Stimulated activated CD4-positive, alpha-beta T cell treated with anti-CD3 and anti-CD28 coated beads, Interleukin-2, amount 100 ng/mL, for 48 hours (primary cell): ENCODE measurements around the gene C18orf63.
"Not testable (repeated sequence)": the region's sequence is repeated elsewhere in the genome, so short reads cannot be mapped to it uniquely, and the experiment has no call there.

Source experiments
- DNase-seq, 2 donors: peaks; one replicate each; pipeline ENCODE4 v3.0.0-alpha.2; 2020

The C18orf63 gene

GRCh38 chr18:74315464-74316256 is at the start of gene C18orf63:
TSS of gene C18orf63 (plus strand) at chr18:74315839. CDS start at chr18:74317866, 2,027 bp downstream.
- no peak for DNase-seq

GRCh38 chr18:74266161-74266560 is 49.5 kb upstream of the C18orf63 start:
- no peak for DNase-seq

GRCh38 chr18:74268175-74268574 is 47.5 kb upstream of the C18orf63 start:
- no peak for DNase-seq

- no peak for DNase-seq
These were observed 46.6 kb upstream of the C18orf63 start for GRCh38 chr18:74268933-74269620.

- no peak for DNase-seq
These were observed 44.0 kb upstream of the C18orf63 start for GRCh38 chr18:74271635-74272034.

- DNase-seq, result no peak
These were observed 42.2 kb upstream of the C18orf63 start for GRCh38 chr18:74273394-74273793.

GRCh38 chr18:74274700-74275099 is 40.9 kb upstream of the C18orf63 start:
- no peak for DNase-seq

- DNase-seq, result no peak
These were observed 39.9 kb upstream of the C18orf63 start for GRCh38 chr18:74275736-74276135.

GRCh38 chr18:74276609-74277008 is 39.0 kb upstream of the C18orf63 start:
- no peak for DNase-seq

- DNase-seq, result no peak
These were observed 38.3 kb upstream of the C18orf63 start for GRCh38 chr18:74277296-74277695.

- no peak for DNase-seq
These were observed 37.6 kb upstream of the C18orf63 start for GRCh38 chr18:74278058-74278457.

- no peak for DNase-seq
These were observed 36.7 kb upstream of the C18orf63 start for GRCh38 chr18:74278983-74279382.

- no peak for DNase-seq
These were observed 34.3 kb upstream of the C18orf63 start for GRCh38 chr18:74281011-74281979.

- DNase-seq, result no peak
These were observed 33.5 kb upstream of the C18orf63 start for GRCh38 chr18:74281980-74282754.

GRCh38 chr18:74282755-74283554 is 32.7 kb upstream of the C18orf63 start:
- DNase-seq, result no peak

GRCh38 chr18:74283646-74284045 is 32.0 kb upstream of the C18orf63 start:
- no peak for DNase-seq

GRCh38 chr18:74284191-74284979 is 31.3 kb upstream of the C18orf63 start:
- DNase-seq, result no peak

GRCh38 chr18:74284980-74285355 is 30.7 kb upstream of the C18orf63 start:
- no peak for DNase-seq

- DNase-seq, result not testable (repeated sequence)
These were observed 30.1 kb upstream of the C18orf63 start for GRCh38 chr18:74285583-74285982.

- no peak for DNase-seq
These were observed 29.4 kb upstream of the C18orf63 start for GRCh38 chr18:74286106-74286855.
